GM18507 (cell line): ENCODE results near the gene NBAS.
"Not testable (repeated sequence)": the region's sequence is repeated elsewhere in the genome, so short reads cannot be mapped to it uniquely, and the experiment has no call there.

Experiments
- DNase-seq: peaks from one replicate; pipeline ENCODE4 v3.0.0; 2011; ENCODE audit warnings: low read depth; ENCODE audit not compliant: insufficient read length; ENCODE audit errors: extremely low spot score
- FAIRE-seq: peaks from 2 replicates; lab custom pipeline; 2011; peaks lifted over from hg19 to GRCh38; lab: Jason Lieb, UNC

The NBAS gene

GRCh38 chr2:15492773-15493325 lies 68.3 kb downstream of the NBAS start:
- DNase-seq (no peak), FAIRE-seq (no peak)

- FAIRE-seq (no peak), DNase-seq (no peak)
Measured at GRCh38 chr2:15486770-15487169, 74.4 kb downstream of the NBAS start.

- DNase-seq (no peak), FAIRE-seq (no peak)
Measured at GRCh38 chr2:15485949-15486348, 75.2 kb downstream of the NBAS start.

- no peak for FAIRE-seq
- no peak for DNase-seq
Measured at GRCh38 chr2:15481000-15481399, 80.1 kb downstream of the NBAS start.

GRCh38 chr2:15480552-15480951 lies 80.6 kb downstream of the NBAS start:
- DNase-seq, result no peak
- FAIRE-seq, result no peak

GRCh38 chr2:15472876-15473275 lies 88.3 kb downstream of the NBAS start:
- FAIRE-seq (no peak), DNase-seq (no peak)

GRCh38 chr2:15472133-15472532 lies 89.0 kb downstream of the NBAS start:
- no peak for DNase-seq
- no peak for FAIRE-seq

- DNase-seq (no peak), FAIRE-seq (no peak)
Measured at GRCh38 chr2:15471606-15472005, 89.5 kb downstream of the NBAS start.

- FAIRE-seq, result no peak
- DNase-seq, result no peak
Measured at GRCh38 chr2:15460112-15460620, 101.0 kb downstream of the NBAS start.

- DNase-seq, result no peak
- no peak for FAIRE-seq
Measured at GRCh38 chr2:15458277-15458676, 102.9 kb downstream of the NBAS start.

GRCh38 chr2:15457868-15458267 lies 103.3 kb downstream of the NBAS start:
- DNase-seq (no peak), FAIRE-seq (no peak)

- DNase-seq, result no peak
- FAIRE-seq, result no peak
Measured at GRCh38 chr2:15456352-15456751, 104.8 kb downstream of the NBAS start.

GRCh38 chr2:15450808-15451207 lies 110.3 kb downstream of the NBAS start:
- FAIRE-seq (no peak), DNase-seq (no peak)

- FAIRE-seq, result no peak
- no peak for DNase-seq
Measured at GRCh38 chr2:15449556-15450236, 111.4 kb downstream of the NBAS start.

- FAIRE-seq (no peak), DNase-seq (no peak)
Measured at GRCh38 chr2:15448250-15448839, 112.8 kb downstream of the NBAS start.

GRCh38 chr2:15447381-15447780 lies 113.8 kb downstream of the NBAS start:
- DNase-seq (no peak), FAIRE-seq (no peak)

- no peak for FAIRE-seq
- no peak for DNase-seq
Measured at GRCh38 chr2:15446961-15447360, 114.2 kb downstream of the NBAS start.

- FAIRE-seq, result no peak
- no peak for DNase-seq
Measured at GRCh38 chr2:15445891-15446562, 115.1 kb downstream of the NBAS start.

GRCh38 chr2:15439768-15440524 lies 121.2 kb downstream of the NBAS start:
- not testable (repeated sequence) for DNase-seq, FAIRE-seq

- not testable (repeated sequence) for FAIRE-seq, DNase-seq
Measured at GRCh38 chr2:15439366-15439765, 121.8 kb downstream of the NBAS start.
